SK-N-SH (cell line): Measurements from ENCODE around the gene GLIS1. TPM values are rescaled to one million over a fixed set of nuclear protein-coding genes. Genes with fewer than 3 reads are reported as not detected.

Experiments used
- CTCF ChIA-PET: fragments of 300-600, 350-600 bp; formaldehyde crosslinking; extraction: SDS; loops from one replicate; lab custom pipeline; 2021; lab: Yijun Ruan, JAX
- POLR2A ChIA-PET: fragments of 350-600 bp; sonication (Branson Sonifier 250); formaldehyde crosslinking; extraction: SDS; loops from one replicate; lab custom pipeline; 2020; ENCODE audit warnings: antibody characterized with exemption, inconsistent platforms; lab: Yijun Ruan, JAX
- DNase-seq: peaks from one replicate; pipeline ENCODE4 v3.0.0; 2012
- H2AFZ ChIP-seq: fragments of 200-600 bp; sonication (generic); 2 replicates; pipeline ENCODE4 v1.8.1; 2016; ENCODE audit warnings: antibody characterized with exemption, mild to moderate bottlenecking, low read depth
- H3F3A ChIP-seq: fragments of 200-600 bp; sonication (generic); replicated peaks from 2 replicates; pipeline ENCODE3; 2016; ENCODE audit warnings: antibody characterized with exemption, mild to moderate bottlenecking; ENCODE audit not compliant: insufficient read depth
- H3K27ac ChIP-seq, 2 experiments: fragments of 200-500 bp in 1 of 2; fragments of 200-600 bp in 1 of 2; sonication (Bioruptor generic) in 1 of 2; sonication (generic), shearing (Covaris generic) in 1 of 2; 2 replicates each; pipeline versions ENCODE4 v1.5.1 to v1.6.1; 2014 to 2016; ENCODE audit warnings: low read depth in 2 of 2, inconsistent platforms in 1 of 2, low read length in 1 of 2, mild to moderate bottlenecking in 1 of 2, mixed read lengths in 1 of 2
- H3K27me3 ChIP-seq: fragments of 200-600 bp; sonication (generic), shearing (Covaris generic); 2 replicates; pipeline ENCODE4 v1.6.1; 2016; ENCODE audit warnings: mixed run types; ENCODE audit not compliant: insufficient read depth
- H3K36me3 ChIP-seq, 2 experiments: fragments of 200-500 bp in 1 of 2; fragments of 200-600 bp in 1 of 2; sonication (Bioruptor generic) in 1 of 2; sonication (generic) in 1 of 2; replicated peaks in 1 of 2; 2 replicates each; pipeline versions ENCODE3 to v1.5.1; 2014 to 2016; ENCODE audit warnings: low read length in 1 of 2, mild to moderate bottlenecking in 1 of 2; ENCODE audit not compliant: insufficient read depth in 2 of 2, control insufficient read depth in 1 of 2
- H3K4me1 ChIP-seq, 2 experiments: fragments of 200-500 bp in 1 of 2; fragments of 200-600 bp in 1 of 2; sonication (Bioruptor generic) in 1 of 2; sonication (generic), shearing (Covaris generic) in 1 of 2; 2 replicates each; pipeline versions ENCODE4 v1.5.1 to v1.6.1; 2014 to 2016; ENCODE audit warnings: low read depth in 1 of 2, low read length in 1 of 2, mixed run types in 1 of 2; ENCODE audit not compliant: insufficient read depth in 2 of 2, control insufficient read depth in 1 of 2
- H3K4me2 ChIP-seq: fragments of 200-600 bp; sonication (generic), shearing (Covaris generic); 2 replicates; pipeline ENCODE4 v1.6.1; 2017; ENCODE audit warnings: mixed run types
- H3K4me3 ChIP-seq, 2 experiments: fragments of 200-500 bp in 1 of 2; fragments of 200-600 bp in 1 of 2; sonication (Bioruptor generic) in 1 of 2; sonication (generic), shearing (Covaris generic) in 1 of 2; 2 replicates each; pipeline versions ENCODE4 v1.5.1 to v1.8.1; 2014 to 2016; ENCODE audit warnings: low read depth in 2 of 2, inconsistent platforms in 1 of 2, low read length in 1 of 2, mild to moderate bottlenecking in 1 of 2, mixed read lengths in 1 of 2, moderate library complexity in 1 of 2
- H3K79me2 ChIP-seq: fragments of 200-600 bp; sonication (generic); 2 replicates; pipeline ENCODE4 v1.8.1; 2017; ENCODE audit warnings: mild to moderate bottlenecking; ENCODE audit not compliant: insufficient read depth
- H3K9ac ChIP-seq: fragments of 200-600 bp; sonication (generic); 2 replicates; pipeline ENCODE4 v1.6.1; 2017; ENCODE audit warnings: mixed run types
- H3K9me2 ChIP-seq: fragments of 200-600 bp; sonication (generic); 2 replicates; pipeline ENCODE4 v1.6.1; 2017; ENCODE audit warnings: mixed run types
- H3K9me3 ChIP-seq: fragments of 200-600 bp; sonication (generic); 2 replicates; pipeline ENCODE4 v1.6.1; 2017; ENCODE audit warnings: mixed run types, mild to moderate bottlenecking, moderate library complexity
- H4K20me1 ChIP-seq: fragments of 200-600 bp; sonication (generic); 2 replicates; pipeline ENCODE4 v1.6.1; 2017; ENCODE audit warnings: mild to moderate bottlenecking, mixed run types; ENCODE audit not compliant: insufficient read depth
- CHD2 ChIP-seq: fragments of 150-350 bp; IDR thresholded peaks from 2 replicates; pipeline ENCODE4 v1.6.1; 2018; ENCODE audit warnings: low read length; ENCODE audit not compliant: partially characterized antibody
- ELF1 ChIP-seq: IDR thresholded peaks from 2 replicates; pipeline ENCODE4 v1.4.0; 2012
- FOXJ3 ChIP-seq: sonication (generic); formaldehyde crosslinking; IDR thresholded peaks from 2 replicates; pipeline ENCODE4 v1.5.1; 2020; ENCODE audit warnings: mild to moderate bottlenecking, missing genetic modification reagents
- FOXM1 ChIP-seq: IDR thresholded peaks from 2 replicates; pipeline ENCODE4 v1.4.0; 2012; ENCODE audit warnings: low read depth, mild to moderate bottlenecking
- GATA2 ChIP-seq: sonication (generic); formaldehyde crosslinking; IDR thresholded peaks from 2 replicates; pipeline ENCODE4 v1.5.0; 2020; ENCODE audit warnings: mild to moderate bottlenecking, missing genetic modification reagents
- JUND ChIP-seq: IDR thresholded peaks from 2 replicates; pipeline ENCODE4 v1.4.0; 2012
- MAX ChIP-seq: IDR thresholded peaks from 2 replicates; pipeline ENCODE4 v1.4.0; 2012; ENCODE audit warnings: low read depth
- MXI1 ChIP-seq: IDR thresholded peaks from 2 replicates; pipeline ENCODE4 v1.6.1; 2012; ENCODE audit warnings: mild to moderate bottlenecking, low read depth, low read length, improper control_type of control experiment
- NFIC ChIP-seq: IDR thresholded peaks from 2 replicates; pipeline ENCODE4 v1.4.0; 2012; ENCODE audit warnings: borderline replicate concordance
- NRF1 ChIP-seq: IDR thresholded peaks from 2 replicates; pipeline ENCODE4 v1.6.1; 2012; ENCODE audit warnings: low read depth, mild to moderate bottlenecking, low read length
- PBX3 ChIP-seq: IDR thresholded peaks from 2 replicates; pipeline ENCODE4; 2012
- RAD21 ChIP-seq: IDR thresholded peaks from 2 replicates; pipeline ENCODE4 v1.6.1; 2012; ENCODE audit warnings: mild to moderate bottlenecking, low read length
- RCOR1 ChIP-seq: fragments of 150-350 bp; IDR thresholded peaks from 2 replicates; pipeline ENCODE4 v1.6.1; 2017; ENCODE audit warnings: antibody characterized with exemption, low read length
- REST ChIP-seq: IDR thresholded peaks from 2 replicates; pipeline ENCODE4 v1.6.1; 2012; ENCODE audit warnings: mild to moderate bottlenecking, low read depth, low read length, moderate library complexity
- RFX5 ChIP-seq: IDR thresholded peaks from 2 replicates; pipeline ENCODE4 v1.6.1; 2012; ENCODE audit warnings: mild to moderate bottlenecking, improper control_type of control experiment, low read length
- SIN3A ChIP-seq: IDR thresholded peaks from 2 replicates; pipeline ENCODE4 v1.6.1; 2012; ENCODE audit warnings: low read depth, mild to moderate bottlenecking, low read length, moderate library complexity, borderline replicate concordance
- TCF12 ChIP-seq: IDR thresholded peaks from 2 replicates; pipeline ENCODE4 v1.4.0; 2012
- TEAD4 ChIP-seq: IDR thresholded peaks from 2 replicates; pipeline ENCODE4 v1.4.0; 2012; ENCODE audit warnings: mild to moderate bottlenecking, borderline replicate concordance; ENCODE audit not compliant: insufficient read depth
- USF2 ChIP-seq: fragments of 150-350 bp; IDR thresholded peaks from 2 replicates; pipeline ENCODE4 v1.6.1; 2017; ENCODE audit warnings: antibody characterized with exemption, low read length, low read depth, borderline replicate concordance
- YY1 ChIP-seq: IDR thresholded peaks from 2 replicates; pipeline ENCODE4 v1.4.0; 2012; ENCODE audit warnings: low read depth, mild to moderate bottlenecking
- WGBS: methylation state at CpG from one replicate; pipeline ENCODE4 v1.1.6; 2017; ENCODE audit warnings: low lambda C conversion rate; 5-methylcytosine and 5-hydroxymethylcytosine counted together
- polyA plus RNA-seq, 3 experiments: library from polyadenylated mRNA; depleted of rRNA; stranded (reverse); fragments of >200 nt; gene quantifications; 2 replicates each; pipeline ENCODE4 v1.2.3, GENCODE V29; 2012

GLIS1 gene
- polyA plus RNA-seq, 1 of the 3 experiments (the other 2 are of a cell fraction) = 0.13 TPM

GRCh38 chr1:53618500-53619366 is 120.2 kb downstream of the GLIS1 start:
- Histone ChIP-seq H4K20me1 (no peaks in the 10 kb centered on the region), H2AFZ (no peak overlapping the region), H3K9me3 (no peaks in the 10 kb centered on the region), H3K4me2 (no peak overlapping the region), H3K4me1 (peaks cover 0 to 33% of the 10 kb centered on the region in 2 experiments; a peak in 1 of 4 replicates), H3K9me2 (no peaks in the 10 kb centered on the region), H3K79me2 (no peaks in the 10 kb centered on the region), H3K4me3 (no peak overlapping the region), H3K36me3 (no peaks in the 10 kb centered on the region), H3K9ac (no peak overlapping the region), H3K27ac (peak overlapping the region in 1 of 2 experiments; percentile 43; a peak in 1 of 4 replicates), H3F3A (no peaks in the 10 kb centered on the region), H3K27me3 (no peaks in the 10 kb centered on the region)
- WGBS = 71% methylated on average over 3 of the region's 4 CpGs
- POLR2A ChIA-PET = no interaction called here
- DNase-seq = no peak
- CTCF ChIA-PET = interaction anchor here (0.6 to 2.5 kb wide), 6 partner anchors 15 to 361 kb away, joined by 3 to 8 read pairs (median 4); no protein-coding TSS in a partner anchor
- TF ChIP-seq ELF1 = no peak
- TF ChIP-seq NRF1 = no peak
- TF ChIP-seq MXI1 = no peak
- TF ChIP-seq YY1 = no peak
- TF ChIP-seq REST = no peak
- TF ChIP-seq FOXM1 = no peak
- TF ChIP-seq CHD2 = no peak
- TF ChIP-seq RFX5 = no peak
- TF ChIP-seq SIN3A = no peak
- no peak for TF ChIP-seq NFIC
- TF ChIP-seq JUND = no peak
- TF ChIP-seq GATA2 (CRISPR knock-in tag) = no peak
- no peak for TF ChIP-seq RAD21
- TF ChIP-seq TEAD4 = no peak
- no peak for TF ChIP-seq PBX3
- no peak for TF ChIP-seq TCF12
- TF ChIP-seq RCOR1 = no peak
- no peak for TF ChIP-seq USF2
- TF ChIP-seq MAX = no peak
- TF ChIP-seq FOXJ3 (CRISPR knock-in tag) = no peak
